Spleen (tissue), 11 donors: ENCODE results near the gene IL19. TPM values are rescaled to one million over a fixed set of nuclear protein-coding genes. Genes with fewer than 3 reads are reported as not detected.

Experiments used
- DNase-seq: peaks from one replicate; pipeline ENCODE4 v3.0.0-alpha.2; 2020
- H3K27ac ChIP-seq, 8 donors: fragments of 200-600 bp; sonication (generic) in 7 of 8; 1 replicate in 4 of 8; 2 replicates in 4 of 8; pipeline versions ENCODE4 v1.5.0 to v1.8.0; 2016 to 2021; ENCODE audit warnings: inconsistent platforms in 4 of 8, mild to moderate bottlenecking in 4 of 8, moderate library complexity in 1 of 8
- H3K27me3 ChIP-seq, 7 donors: fragments of 200-600 bp; sonication (generic) in 6 of 7; replicated peaks in 1 of 7; 1 replicate in 4 of 7; 2 replicates in 3 of 7; pipeline versions ENCODE4 v1.5.0 to v1.8.0; 2016 to 2021; ENCODE audit warnings: inconsistent platforms in 3 of 7, mild to moderate bottlenecking in 1 of 7
- H3K36me3 ChIP-seq, 6 donors: fragments of 200-600 bp; sonication (generic) in 5 of 6; 1 replicate in 4 of 6; 2 replicates in 2 of 6; pipeline versions ENCODE4 v1.5.0 to v1.8.0; 2016 to 2021; ENCODE audit warnings: inconsistent platforms in 2 of 6
- H3K4me1 ChIP-seq, 6 donors: fragments of 200-600 bp; sonication (generic) in 5 of 6; 1 replicate in 3 of 6; 2 replicates in 3 of 6; pipeline versions ENCODE4 v1.5.0 to v1.8.0; 2016 to 2021; ENCODE audit warnings: inconsistent platforms in 3 of 6
- H3K4me3 ChIP-seq, 8 donors: fragments of 200-600 bp; sonication (generic) in 7 of 8; 1 replicate in 4 of 8; 2 replicates in 4 of 8; pipeline versions ENCODE4 v1.5.0 to v1.8.0; 2016 to 2021; ENCODE audit warnings: inconsistent platforms in 4 of 8, mild to moderate bottlenecking in 4 of 8, moderate library complexity in 2 of 8
- H3K9me3 ChIP-seq, 8 donors: fragments of 200-600 bp; sonication (generic) in 7 of 8; 1 replicate in 4 of 8; 2 replicates in 4 of 8; pipeline versions ENCODE4 v1.5.0 to v1.8.0; 2016 to 2021; ENCODE audit warnings: inconsistent platforms in 4 of 8
- CTCF ChIP-seq, 11 experiments: fragments of 200-600 bp in 7 of 11; fragments of 450-650 bp in 4 of 11; sonication (generic) in 4 of 11; IDR thresholded peaks in 8 of 11; conservative IDR thresholded peaks in 3 of 11; 1 replicate in 7 of 11; 2 replicates in 4 of 11; pipeline versions ENCODE4 v1.4.0 to v1.8.0; 2016 to 2021; ENCODE audit warnings: antibody characterized with exemption in 11 of 11, inconsistent platforms in 4 of 11, mild to moderate bottlenecking in 1 of 11
- POLR2A ChIP-seq, 3 donors: fragments of 450-650 bp; IDR thresholded peaks; one replicate each; pipeline ENCODE4 v1.5.1; 2017; ENCODE audit warnings: antibody characterized with exemption in 3 of 3, mild to moderate bottlenecking in 1 of 3
- POLR2AphosphoS5 ChIP-seq, 3 donors: sonication (generic); formaldehyde crosslinking; IDR thresholded peaks; one replicate each; pipeline ENCODE4 v1.5.1; 2017; ENCODE audit warnings: antibody characterized with exemption in 3 of 3
- WGBS, 5 donors: extraction: QIAGEN DNeasy Blood & Tissue Kit in 3 of 5; methylation state at CpG; one replicate each; pipeline versions ENCODE4 v1.1.5 to v1.1.7; 2013 to 2018; 5-methylcytosine and 5-hydroxymethylcytosine counted together
- intact Hi-C: fragments of 100-400 bp; cut with DNase I; formaldehyde crosslinking; loops from one replicate; pipeline ENCODE4 v1.15.0; 2023; ENCODE audit warnings: low total_unique reads
- polyA plus RNA-seq, 3 donors: library from polyadenylated mRNA; stranded (reverse); fragments of 200-250 nt; gene quantifications; one replicate each; pipeline ENCODE4 v1.2.1, GENCODE V29; 2013
- total RNA-seq, 7 donors: library from RNA; depleted of rRNA in 3 of 7; stranded (reverse); fragments of >200 nt in 3 of 7; fragmentation: NEBNext Ultra II Directional in 4 of 7; extraction: Animal tissue kit (Norgen Biotek cat#: 25700) in 4 of 7; gene quantifications; one replicate each; pipeline versions ENCODE4 v1.1.0 to v1.2.1, GENCODE V29; 2016 to 2021
- donor health status: healthy with polysubstance abuse.
- donor health status: DM: no; HTN: no; CAD: no; lungs with moderate emphysema.
- donor health status: DM: no; HTN: no; CAD: no.
- donor health status: Bipolar disorder and iron deficiency.
- donor health status: healthy.
- donor health status: DM: no; HTN: no; CAD: no.
- donor health status: DM: yes; HTN: yes; CAD: no.

IL19 gene
- total and polyA plus RNA-seq, 10 donors, result 0.09 to 2.2 (median 0.12) TPM; not detected in 7

GRCh38 chr1:206860165-206860564 lies 89.6 kb downstream of the IL19 start:
- TF ChIP-seq CTCF (IDR thresholded peaks at IDR 0.05 in 8 of 11, conservative IDR thresholded peaks at IDR 0.05 in 3 of 11) (no peak), POLR2AphosphoS5 (IDR thresholded peaks at IDR 0.05) (no peak), POLR2A (IDR thresholded peaks at IDR 0.05) (no peak)
- 73 to 91% (median 88%) methylated on average over 4 of the region's 4 CpGs for WGBS, 5 donors
- intact Hi-C loops, result no loop called here

GRCh38 chr1:206863266-206863665 lies 92.7 kb downstream of the IL19 start:
- Histone ChIP-seq H3K4me3 (no peak overlapping the region), H3K36me3 (no peaks in the 10 kb centered on the region), H3K4me1 (peaks cover 0 to 17% (median 6%) of the 10 kb centered on the region in 6 donors), H3K27me3 (peaks cover 0 to 3% (median 0%) of the 10 kb centered on the region in 7 donors), H3K27ac (no peak overlapping the region), H3K9me3 (no peaks in the 10 kb centered on the region)
- DNase-seq, result no peak
- WGBS, 5 donors, result 53 to 79% (median 72%) methylated on average over 1 of the region's 1 CpG
- intact Hi-C loops, result no loop called here
- TF ChIP-seq POLR2AphosphoS5 (IDR thresholded peaks at IDR 0.05) (no peak), POLR2A (IDR thresholded peaks at IDR 0.05) (no peak), CTCF (IDR thresholded peaks at IDR 0.05 in 8 of 11, conservative IDR thresholded peaks at IDR 0.05 in 3 of 11) (no peak)

More at GRCh38 chr1:206860165-206860564, 89.6 kb downstream of the IL19 start:
- no peak overlapping the region for H3K4me3 ChIP-seq
- DNase-seq, result no peak
- no peak overlapping the region for H3K27ac ChIP-seq
- H3K27me3 ChIP-seq, result peaks cover 0 to 3% (median 0%) of the 10 kb centered on the region in 7 donors
- peaks cover 0 to 14% (median 6%) of the 10 kb centered on the region in 6 donors for H3K4me1 ChIP-seq
- no peaks in the 10 kb centered on the region for H3K9me3 ChIP-seq
- no peaks in the 10 kb centered on the region for H3K36me3 ChIP-seq

- no peak for TF ChIP-seq POLR2A (IDR thresholded peaks at IDR 0.05)
- TF ChIP-seq CTCF (IDR thresholded peaks at IDR 0.05 in 8 of 11, conservative IDR thresholded peaks at IDR 0.05 in 3 of 11), result peak; percentile 46 to 89 (median 83)
- peak in 1 of 3 donors; percentile 56 for TF ChIP-seq POLR2AphosphoS5 (IDR thresholded peaks at IDR 0.05)
- H3K27ac ChIP-seq, result peak within 1 kb of the TSS in 4 of 8 donors; percentile 39 to 51 (median 46)
- H3K4me1 ChIP-seq, result peaks cover 0 to 9% (median 0%) of the 10 kb centered on the region in 6 donors
- no peaks in the 10 kb centered on the region for H3K36me3 ChIP-seq
- no peak within 1 kb of the TSS for H3K4me3 ChIP-seq
- WGBS, 5 donors, result 53 to 58% (median 55%) methylated on average over 19 of the region's 19 CpGs
- H3K27me3 ChIP-seq, result peaks cover 0 to 3% (median 0%) of the 10 kb centered on the region in 7 donors
- DNase-seq, result peak; percentile 92
- H3K9me3 ChIP-seq, result no peaks in the 10 kb centered on the region
- intact Hi-C loops, result no loop called here
Observed at GRCh38 chr1:206864939-206865671, 94.5 kb downstream of the IL19 start, which contains the start of gene IL20. IL20 (plus strand) TSS chr1:206865623; CDS start chr1:206865853, 230 bp downstream.

GRCh38 chr1:206866062-206866461 lies 95.5 kb downstream of the IL19 start:
- Histone ChIP-seq H3K4me3 (no peak overlapping the region), H3K36me3 (no peaks in the 10 kb centered on the region), H3K4me1 (peaks cover 0 to 9% (median 0%) of the 10 kb centered on the region in 6 donors), H3K9me3 (no peaks in the 10 kb centered on the region), H3K27me3 (peaks cover 0 to 3% (median 0%) of the 10 kb centered on the region in 7 donors), H3K27ac (peak overlapping the region in 4 of 8 donors; percentile 39 to 51 (median 46))
- no peak for DNase-seq
- 37 to 67% (median 59%) methylated on average over 2 of the region's 2 CpGs for WGBS, 5 donors
- TF ChIP-seq CTCF (IDR thresholded peaks at IDR 0.05 in 8 of 11, conservative IDR thresholded peaks at IDR 0.05 in 3 of 11), result no peak
- TF ChIP-seq POLR2AphosphoS5 (IDR thresholded peaks at IDR 0.05), result no peak
- no peak for TF ChIP-seq POLR2A (IDR thresholded peaks at IDR 0.05)
- intact Hi-C loops, result no loop called here
